Uterus (tissue), 2 donors: ENCODE data around the gene TRIM43.
"Not testable (repeated sequence)": the region's sequence is repeated elsewhere in the genome, so short reads cannot be mapped to it uniquely, and the experiment has no call there.

Experiments used
- CTCF ChIP-seq, 4 experiments: fragments of 200-600 bp in 2 of 4; fragments of 450-650 bp in 2 of 4; sonication (generic) in 2 of 4; IDR thresholded peaks; one replicate each; pipeline ENCODE4 v1.5.1; 2016 to 2019; ENCODE audit warnings: antibody characterized with exemption in 4 of 4, mild to moderate bottlenecking in 2 of 4, moderate library complexity in 1 of 4
- POLR2A ChIP-seq, 2 donors: fragments of 450-650 bp; IDR thresholded peaks; one replicate each; pipeline ENCODE4 v1.6.1; 2016; ENCODE audit warnings: antibody characterized with exemption in 2 of 2, mild to moderate bottlenecking in 1 of 2, moderate library complexity in 1 of 2

- not testable (repeated sequence) for TF ChIP-seq POLR2A, CTCF (IDR thresholded peaks at IDR 0.05)
Observed at GRCh38 chr2:95591701-95592100, at the start of gene TRIM43.
